ENCODE data around the gene KSR2.

KSR2 gene

GRCh38 chr12:117603316-117604113 lies 365.3 kb downstream of the KSR2 start:
- no peak for DNase-seq

GRCh38 chr12:117599849-117600248 lies 368.9 kb downstream of the KSR2 start:
- no peak for DNase-seq

GRCh38 chr12:117596968-117597367 lies 371.8 kb downstream of the KSR2 start:
- no peak for DNase-seq

GRCh38 chr12:117595751-117596150 lies 373.0 kb downstream of the KSR2 start:
- DNase-seq, result no peak

- DNase-seq, result no peak
Observed at GRCh38 chr12:117594481-117594880, 374.3 kb downstream of the KSR2 start.

- DNase-seq, result no peak
Observed at GRCh38 chr12:117593815-117594400, 374.9 kb downstream of the KSR2 start.

GRCh38 chr12:117592588-117593305 lies 376.0 kb downstream of the KSR2 start:
- DNase-seq, result no peak

- DNase-seq, result no peak
Observed at GRCh38 chr12:117590999-117591398, 377.8 kb downstream of the KSR2 start.

- no peak for DNase-seq
Observed at GRCh38 chr12:117590386-117590785, 378.4 kb downstream of the KSR2 start.

- no peak for DNase-seq
Observed at GRCh38 chr12:117589021-117589420, 379.8 kb downstream of the KSR2 start.

- DNase-seq, result peak in 1 of 2 donors; percentile 1
Observed at GRCh38 chr12:117587631-117588287, 381.0 kb downstream of the KSR2 start.

GRCh38 chr12:117583677-117584225 lies 385.0 kb downstream of the KSR2 start:
- DNase-seq, result no peak

- no peak for DNase-seq
Observed at GRCh38 chr12:117583092-117583491, 385.7 kb downstream of the KSR2 start.

GRCh38 chr12:117582135-117582784 lies 386.5 kb downstream of the KSR2 start:
- no peak for DNase-seq

- DNase-seq, result no peak
Observed at GRCh38 chr12:117580718-117581062, 388.1 kb downstream of the KSR2 start.

- DNase-seq, result no peak
Observed at GRCh38 chr12:117580015-117580717, 388.6 kb downstream of the KSR2 start.

GRCh38 chr12:117577122-117577657 lies 391.6 kb downstream of the KSR2 start:
- no peak for DNase-seq

GRCh38 chr12:117576053-117576452 lies 392.7 kb downstream of the KSR2 start:
- DNase-seq, result no peak

- DNase-seq, result no peak
Observed at GRCh38 chr12:117574655-117575054, 394.1 kb downstream of the KSR2 start.

GRCh38 chr12:117572755-117573154 lies 396.0 kb downstream of the KSR2 start:
- DNase-seq, result no peak

GRCh38 chr12:117571321-117571720 lies 397.5 kb downstream of the KSR2 start:
- DNase-seq, result no peak

- no peak for DNase-seq
Observed at GRCh38 chr12:117570608-117571007, 398.2 kb downstream of the KSR2 start.
